Endodermal cell (in vitro differentiated cells): ENCODE results near the gene TRERF1. TPM values are rescaled to one million over a fixed set of nuclear protein-coding genes. Genes with fewer than 3 reads are reported as not detected.
A peak's percentile ranks its signal among the peaks of the same experiment; 100 is the strongest.

Experiments used
- DNase-seq: peaks from one replicate; pipeline ENCODE4 v3.0.0-alpha.2; 2017
- H3K27ac ChIP-seq: 2 replicates; pipeline ENCODE4 v1.5.1; 2013; ENCODE audit warnings: mild to moderate bottlenecking, low read depth, low read length, moderate library complexity
- H3K27me3 ChIP-seq: 2 replicates; pipeline ENCODE4 v1.6.1; 2013; ENCODE audit warnings: mild to moderate bottlenecking, low read length, moderate library complexity; ENCODE audit not compliant: insufficient read depth, control insufficient read depth, poor library complexity, severe bottlenecking
- H3K36me3 ChIP-seq: 2 replicates; pipeline ENCODE4 v1.7.0; 2013; ENCODE audit warnings: mild to moderate bottlenecking, low read length, moderate library complexity; ENCODE audit not compliant: control insufficient read depth, insufficient read depth
- H3K4me1 ChIP-seq: one replicate; pipeline ENCODE4 v1.7.0; 2013; ENCODE audit warnings: low read length; ENCODE audit not compliant: control insufficient read depth, insufficient read depth
- H3K4me3 ChIP-seq: 2 replicates; pipeline ENCODE4 v1.5.1; 2013; ENCODE audit warnings: mild to moderate bottlenecking, low read length, moderate library complexity
- H3K9ac ChIP-seq: 2 replicates; pipeline ENCODE4 v1.6.1; 2013; ENCODE audit warnings: mild to moderate bottlenecking, low read length, moderate library complexity; ENCODE audit not compliant: poor library complexity, severe bottlenecking; ENCODE audit errors: extremely low read depth
- H3K9me3 ChIP-seq: 2 replicates; pipeline ENCODE4 v1.6.1; 2013; ENCODE audit warnings: mild to moderate bottlenecking, low read length, moderate library complexity; ENCODE audit not compliant: control insufficient read depth
- H3K27ac Mint-ChIP-seq: 2 replicates; pipeline ENCODE4 v1.8.0; 2020; ENCODE audit warnings: mixed read lengths
- H3K27me3 Mint-ChIP-seq: 2 replicates; pipeline ENCODE4 v1.8.0; 2021; ENCODE audit warnings: mild to moderate bottlenecking, mixed read lengths; ENCODE audit not compliant: insufficient read depth
- H3K36me3 Mint-ChIP-seq: 2 replicates; pipeline ENCODE4 v1.8.0; 2020; ENCODE audit warnings: low read depth, mixed read lengths
- H3K4me1 Mint-ChIP-seq: 2 replicates; pipeline ENCODE4 v1.8.0; 2020; ENCODE audit warnings: mixed read lengths
- H3K4me3 Mint-ChIP-seq: 2 replicates; pipeline ENCODE4 v1.8.0; 2020; ENCODE audit warnings: mild to moderate bottlenecking, moderate library complexity, mixed read lengths
- H3K9me3 Mint-ChIP-seq: 2 replicates; pipeline ENCODE4 v1.8.0; 2020; ENCODE audit warnings: mild to moderate bottlenecking, mixed read lengths
- CTCF ChIP-seq: fragments of 200-600 bp; sonication (generic); conservative IDR thresholded peaks from 2 replicates; pipeline ENCODE4 v1.5.0; 2021; ENCODE audit warnings: antibody characterized with exemption, mild to moderate bottlenecking
- WGBS, 2 experiments: methylation state at CpG; one replicate each; pipeline versions ENCODE4 v1.1.5 to v1.1.7; 2013; ENCODE audit warnings: missing lambda C conversion rate in 2 of 2, mixed read lengths in 1 of 2; ENCODE audit not compliant: insufficient coverage in 1 of 2, insufficient read length in 1 of 2; 5-methylcytosine and 5-hydroxymethylcytosine counted together
- total RNA-seq, 2 donors: library from RNA; stranded (reverse); fragmentation: NEBNext Ultra II Directional in 1 of 2; extraction: Animal tissue kit (Norgen Biotek cat#: 25700) in 1 of 2; gene quantifications; 2 replicates in 1 of 2; 3 replicates in 1 of 2; pipeline ENCODE4 v1.2.1, GENCODE V29; 2021

TRERF1 gene
- total RNA-seq, 2 donors from 2014 or later: 4.7 to 5.3 TPM

GRCh38 chr6:42279144-42279781 lies 172.5 kb downstream of the TRERF1 start:
- Histone ChIP-seq H3K27ac (no peak overlapping the region), H3K27me3 (no peaks in the 10 kb centered on the region), H3K9ac (no peak overlapping the region), H3K4me3 (no peak overlapping the region), H3K4me1 (peaks cover 14% of the 10 kb centered on the region), H3K9me3 (peaks cover 7% of the 10 kb centered on the region), H3K36me3 (no peaks in the 10 kb centered on the region)
- H3K27me3 Mint-ChIP-seq: no peaks in the 10 kb centered on the region
- H3K4me1 Mint-ChIP-seq: peaks cover 23% of the 10 kb centered on the region
- no peak overlapping the region for H3K4me3 Mint-ChIP-seq
- H3K27ac Mint-ChIP-seq: no peak overlapping the region
- no peak for TF ChIP-seq CTCF
- peaks cover 12% of the 10 kb centered on the region for H3K9me3 Mint-ChIP-seq
- peaks cover 3% of the 10 kb centered on the region for H3K36me3 Mint-ChIP-seq
- 93% methylated on average over 5 to 9 of the region's 9 CpGs for WGBS, 2 experiments
- no peak for DNase-seq

- no peak for TF ChIP-seq CTCF
- H3K27me3 ChIP-seq: no peaks in the 10 kb centered on the region
- Mint-ChIP-seq H3K27me3 (no peaks in the 10 kb centered on the region), H3K4me1 (peaks cover 29% of the 10 kb centered on the region), H3K4me3 (no peak overlapping the region), H3K9me3 (peaks cover 12% of the 10 kb centered on the region), H3K27ac (no peak overlapping the region), H3K36me3 (peaks cover 3% of the 10 kb centered on the region)
- 91 to 100% methylated on average over 2 to 7 of the region's 7 CpGs for WGBS, 2 experiments
- H3K36me3 ChIP-seq: no peaks in the 10 kb centered on the region
- no peak overlapping the region for H3K9ac ChIP-seq
- peak; percentile 38 for DNase-seq
- H3K9me3 ChIP-seq: peaks cover 7% of the 10 kb centered on the region
- H3K27ac ChIP-seq: no peak overlapping the region
- peaks cover 17% of the 10 kb centered on the region for H3K4me1 ChIP-seq
- H3K4me3 ChIP-seq: no peak overlapping the region
These were observed 173.4 kb downstream of the TRERF1 start for GRCh38 chr6:42278131-42278853.

- H3K9ac ChIP-seq: no peak overlapping the region
- no peak overlapping the region for H3K27ac ChIP-seq
- no peak overlapping the region for H3K4me3 Mint-ChIP-seq
- H3K27ac Mint-ChIP-seq: peak overlapping the region; percentile 13
- H3K9me3 ChIP-seq: no peaks in the 10 kb centered on the region
- no peak overlapping the region for H3K4me3 ChIP-seq
- no peak for TF ChIP-seq CTCF
- H3K27me3 ChIP-seq: no peaks in the 10 kb centered on the region
- no peaks in the 10 kb centered on the region for H3K36me3 ChIP-seq
- H3K9me3 Mint-ChIP-seq: no peaks in the 10 kb centered on the region
- no peak for DNase-seq
- H3K4me1 Mint-ChIP-seq: peaks cover 29% of the 10 kb centered on the region
- peaks cover 17% of the 10 kb centered on the region for H3K4me1 ChIP-seq
- H3K27me3 Mint-ChIP-seq: no peaks in the 10 kb centered on the region
- H3K36me3 Mint-ChIP-seq: no peaks in the 10 kb centered on the region
- WGBS, 2 experiments: 76 to 85% methylated on average over 6 to 13 of the region's 13 CpGs
These were observed 175.5 kb downstream of the TRERF1 start for GRCh38 chr6:42276034-42276890.
